Neutrophil (primary cell): ENCODE results near the gene MPO.

Experiments used
- H3K27ac ChIP-seq: fragments of 200-600 bp; sonication (generic); 2 replicates; pipeline ENCODE4 v1.5.1; 2016; ENCODE audit warnings: mild to moderate bottlenecking, moderate library complexity
- H3K27me3 ChIP-seq: fragments of 200-600 bp; sonication (generic); 2 replicates; pipeline ENCODE4 v1.6.0; 2016; ENCODE audit warnings: mild to moderate bottlenecking
- H3K36me3 ChIP-seq: fragments of 200-600 bp; sonication (generic); 2 replicates; pipeline ENCODE4 v1.5.1; 2017
- H3K4me1 ChIP-seq, 2 experiments: fragments of 200-600 bp in 1 of 2; sonication (generic) in 1 of 2; 1 replicate in 1 of 2; 2 replicates in 1 of 2; pipeline versions ENCODE4 v1.5.1 to v1.6.1; 2013 to 2016; ENCODE audit warnings: low read depth in 1 of 2, low read length in 1 of 2, mild to moderate bottlenecking in 1 of 2, moderate library complexity in 1 of 2; ENCODE audit not compliant: control insufficient read depth in 1 of 2, insufficient read depth in 1 of 2
- H3K4me3 ChIP-seq, 2 experiments: fragments of 200-600 bp in 1 of 2; sonication (generic) in 1 of 2; 1 replicate in 1 of 2; 2 replicates in 1 of 2; pipeline ENCODE4 v1.5.1; 2013 to 2016; ENCODE audit warnings: low read depth in 1 of 2, low read length in 1 of 2, mild to moderate bottlenecking in 1 of 2, moderate library complexity in 1 of 2
- H3K9me3 ChIP-seq: fragments of 200-600 bp; sonication (generic); 2 replicates; pipeline ENCODE4 v1.5.1; 2016
- TF ChIP-seq, protein P1 (sequence below): fragments of 200-600 bp; sonication (generic); IDR thresholded peaks from 2 replicates; pipeline ENCODE4 v1.5.1; 2016; ENCODE audit warnings: antibody characterized with exemption

Gene MPO

DNA sequence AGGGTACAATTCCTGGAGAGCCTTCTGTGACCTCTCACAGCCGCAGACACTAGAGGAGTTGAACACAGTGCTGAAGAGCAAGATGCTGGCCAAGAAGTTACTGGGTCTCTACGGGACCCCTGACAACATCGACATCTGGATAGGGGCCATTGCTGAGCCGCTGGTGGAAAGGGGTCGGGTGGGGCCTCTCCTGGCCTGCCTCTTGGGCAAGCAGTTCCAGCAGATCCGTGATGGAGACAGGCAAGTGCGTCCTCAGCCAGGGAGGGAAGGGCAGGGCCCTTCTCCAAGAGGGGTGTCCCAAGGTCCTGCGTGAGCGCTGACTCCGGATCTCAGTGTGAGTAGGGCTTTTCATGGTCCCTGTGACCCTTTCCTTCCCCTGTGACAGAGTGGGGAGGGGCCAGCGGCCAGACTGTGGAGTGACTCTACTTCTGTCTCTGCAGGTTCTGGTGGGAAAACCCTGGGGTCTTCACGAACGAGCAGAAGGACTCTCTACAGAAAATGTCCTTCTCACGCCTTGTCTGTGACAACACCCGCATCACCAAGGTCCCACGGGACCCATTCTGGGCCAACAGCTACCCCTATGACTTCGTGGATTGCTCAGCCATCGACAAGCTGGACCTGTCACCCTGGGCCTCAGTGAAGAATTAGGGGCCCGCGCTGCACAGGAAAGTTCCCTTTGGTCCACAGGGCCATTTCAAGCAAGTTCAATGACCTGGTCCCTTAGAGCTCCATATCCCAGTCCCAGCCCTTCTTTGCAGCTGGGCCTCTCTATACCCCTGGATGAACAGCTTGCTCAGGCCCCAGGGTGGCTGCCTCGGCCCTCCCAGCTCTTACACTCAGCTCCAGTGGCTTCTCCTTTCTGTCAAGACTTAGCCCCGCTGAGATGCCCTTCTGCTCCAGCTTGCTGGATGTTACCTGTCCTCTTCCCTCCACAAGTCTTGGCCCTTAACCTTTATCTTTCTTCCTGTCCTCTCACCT, 13.1 kb downstream of the MPO start:
- no peaks in the 10 kb centered on the region for H3K9me3 ChIP-seq
- H3K27ac ChIP-seq, result no peak overlapping the region
- no peaks in the 10 kb centered on the region for H3K36me3 ChIP-seq
- peaks cover 12 to 26% of the 10 kb centered on the region in 2 experiments for H3K4me1 ChIP-seq
- H3K4me3 ChIP-seq, result no peak overlapping the region
- TF ChIP-seq, protein P1, sequence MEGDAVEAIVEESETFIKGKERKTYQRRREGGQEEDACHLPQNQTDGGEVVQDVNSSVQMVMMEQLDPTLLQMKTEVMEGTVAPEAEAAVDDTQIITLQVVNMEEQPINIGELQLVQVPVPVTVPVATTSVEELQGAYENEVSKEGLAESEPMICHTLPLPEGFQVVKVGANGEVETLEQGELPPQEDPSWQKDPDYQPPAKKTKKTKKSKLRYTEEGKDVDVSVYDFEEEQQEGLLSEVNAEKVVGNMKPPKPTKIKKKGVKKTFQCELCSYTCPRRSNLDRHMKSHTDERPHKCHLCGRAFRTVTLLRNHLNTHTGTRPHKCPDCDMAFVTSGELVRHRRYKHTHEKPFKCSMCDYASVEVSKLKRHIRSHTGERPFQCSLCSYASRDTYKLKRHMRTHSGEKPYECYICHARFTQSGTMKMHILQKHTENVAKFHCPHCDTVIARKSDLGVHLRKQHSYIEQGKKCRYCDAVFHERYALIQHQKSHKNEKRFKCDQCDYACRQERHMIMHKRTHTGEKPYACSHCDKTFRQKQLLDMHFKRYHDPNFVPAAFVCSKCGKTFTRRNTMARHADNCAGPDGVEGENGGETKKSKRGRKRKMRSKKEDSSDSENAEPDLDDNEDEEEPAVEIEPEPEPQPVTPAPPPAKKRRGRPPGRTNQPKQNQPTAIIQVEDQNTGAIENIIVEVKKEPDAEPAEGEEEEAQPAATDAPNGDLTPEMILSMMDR, result no peak
- H3K27me3 ChIP-seq, result peaks cover 8% of the 10 kb centered on the region

DNA sequence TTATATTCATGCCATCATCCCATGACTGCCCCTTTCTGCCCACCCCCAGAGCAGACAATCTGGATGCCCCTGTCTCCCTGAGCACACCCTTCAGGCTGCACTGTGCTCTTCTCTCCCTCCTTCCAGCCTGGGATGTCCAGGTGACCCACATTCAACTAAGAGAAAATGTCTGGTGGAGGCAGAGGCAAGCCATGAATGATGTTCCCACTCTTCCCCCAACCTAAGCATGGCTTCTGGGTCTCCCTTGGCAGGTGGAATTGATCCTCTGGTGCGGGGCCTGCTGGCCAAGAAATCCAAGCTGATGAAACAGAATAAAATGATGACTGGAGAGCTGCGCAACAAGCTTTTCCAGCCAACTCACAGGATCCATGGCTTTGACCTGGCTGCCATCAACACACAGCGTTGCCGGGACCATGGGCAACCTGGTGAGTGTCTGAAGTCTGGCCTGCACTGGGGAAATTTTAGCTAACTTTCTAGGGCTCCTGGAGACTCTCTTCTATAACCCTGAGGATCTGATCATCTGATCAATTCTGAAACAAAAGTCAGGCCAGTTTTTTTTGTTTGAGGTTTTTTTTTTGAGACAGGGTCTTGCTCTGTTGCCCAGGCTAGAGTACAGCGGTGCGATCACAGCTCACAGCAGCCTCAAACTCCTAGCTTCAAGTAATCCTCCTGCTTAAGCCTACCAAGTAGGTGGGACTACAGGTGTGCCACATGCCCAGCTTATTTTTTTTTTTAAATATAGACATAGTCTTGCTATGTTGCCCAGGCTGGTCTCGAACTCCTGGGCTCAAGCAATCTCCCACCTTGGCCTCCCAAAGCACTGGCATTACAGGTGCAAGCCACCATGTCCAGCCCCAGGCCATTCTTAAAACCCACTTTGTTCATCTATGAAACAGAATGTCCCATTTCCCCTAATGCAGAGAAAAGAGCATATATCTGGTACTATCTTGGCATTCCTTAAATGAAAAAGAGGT, 14.5 kb downstream of the MPO start:
- TF ChIP-seq, protein P1, result no peak
- H3K27ac ChIP-seq, result no peak overlapping the region
- H3K27me3 ChIP-seq, result peaks cover 22% of the 10 kb centered on the region
- H3K9me3 ChIP-seq, result no peaks in the 10 kb centered on the region
- no peak overlapping the region for H3K4me3 ChIP-seq
- peaks cover 11 to 27% of the 10 kb centered on the region in 2 experiments for H3K4me1 ChIP-seq
- no peaks in the 10 kb centered on the region for H3K36me3 ChIP-seq

DNA sequence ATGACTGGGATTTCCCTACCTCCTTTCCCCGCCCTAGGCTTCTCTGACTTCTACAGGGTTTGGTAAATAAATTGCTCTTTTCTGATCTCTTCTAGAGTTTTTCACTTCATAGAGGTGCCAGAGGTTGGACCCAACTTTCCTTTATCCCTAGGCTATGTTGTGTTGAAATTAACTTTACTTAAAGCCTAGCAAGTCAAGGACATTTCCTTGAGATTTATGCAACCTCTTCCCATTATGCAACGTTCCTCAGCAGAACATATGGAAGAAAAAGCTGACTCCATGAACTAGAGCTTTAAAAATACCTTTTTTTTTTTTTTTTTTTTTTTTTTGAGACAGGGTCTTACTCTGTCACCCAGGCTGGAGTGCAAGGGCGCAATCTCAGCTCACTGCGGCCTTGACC, 15.5 kb downstream of the MPO start:
- H3K27me3 ChIP-seq, result peaks cover 31% of the 10 kb centered on the region
- TF ChIP-seq, protein P1, result no peak
- no peaks in the 10 kb centered on the region for H3K36me3 ChIP-seq
- peaks cover 8 to 19% of the 10 kb centered on the region in 2 experiments for H3K4me1 ChIP-seq
- H3K9me3 ChIP-seq, result no peaks in the 10 kb centered on the region
- H3K27ac ChIP-seq, result no peak overlapping the region
- H3K4me3 ChIP-seq, result no peak overlapping the region

DNA sequence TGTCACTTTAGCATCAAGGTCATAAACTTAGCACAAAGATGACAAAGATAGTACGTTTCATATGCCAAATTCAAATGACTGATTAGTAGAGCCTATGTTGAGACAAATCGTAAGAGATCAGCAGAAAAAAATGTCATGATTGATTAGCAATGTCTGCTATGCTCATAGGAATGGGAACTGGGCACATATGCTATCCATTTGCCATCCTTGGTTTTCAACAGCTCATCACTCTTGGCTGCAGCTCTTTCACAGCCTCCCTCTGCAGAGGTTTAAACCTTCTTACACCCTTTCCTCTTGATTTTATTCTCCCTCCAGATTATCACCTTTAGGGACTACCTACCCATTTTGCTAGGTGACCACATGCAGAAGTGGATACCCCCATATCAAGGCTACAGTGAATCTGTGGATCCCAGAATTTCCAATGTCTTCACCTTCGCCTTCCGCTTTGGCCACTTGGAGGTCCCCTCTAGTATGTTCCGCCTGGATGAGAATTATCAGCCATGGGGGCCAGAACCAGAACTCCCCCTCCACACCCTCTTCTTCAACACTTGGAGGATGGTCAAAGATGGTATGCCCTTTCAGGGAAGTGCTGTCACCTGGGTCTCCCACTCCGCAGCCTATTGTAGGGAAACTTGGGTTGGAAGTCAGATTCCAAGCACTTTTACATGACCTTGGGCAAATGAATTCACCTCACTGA, 16.2 kb downstream of the MPO start:
- H3K36me3 ChIP-seq, result no peaks in the 10 kb centered on the region
- no peak overlapping the region for H3K27ac ChIP-seq
- TF ChIP-seq, protein P1, result no peak
- peaks cover 8 to 19% of the 10 kb centered on the region in 2 experiments for H3K4me1 ChIP-seq
- H3K27me3 ChIP-seq, result peaks cover 38% of the 10 kb centered on the region
- H3K4me3 ChIP-seq, result no peak overlapping the region
- no peaks in the 10 kb centered on the region for H3K9me3 ChIP-seq

DNA sequence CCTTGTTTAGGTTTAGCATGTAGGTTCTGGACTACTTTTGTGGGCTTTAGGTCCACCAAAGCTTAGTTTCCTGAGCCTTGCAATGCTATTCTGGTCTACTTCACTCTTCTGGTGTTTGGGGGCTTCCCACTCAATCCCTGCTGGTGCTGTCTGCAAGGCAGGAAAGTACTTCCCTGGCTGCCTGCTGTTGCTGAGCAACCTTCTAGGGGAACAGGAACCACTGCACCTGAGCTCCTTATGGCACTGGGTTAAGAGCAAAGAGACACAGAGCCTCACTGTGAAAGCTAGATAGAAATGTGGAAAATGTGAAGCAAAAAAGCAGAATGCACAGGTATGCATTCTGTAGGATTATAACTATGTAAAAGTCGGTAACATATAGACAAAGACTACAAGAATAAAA, 17.0 kb downstream of the MPO start:
- H3K27ac ChIP-seq, result no peak overlapping the region
- TF ChIP-seq, protein P1, result no peak
- no peaks in the 10 kb centered on the region for H3K36me3 ChIP-seq
- peaks cover 8 to 19% of the 10 kb centered on the region in 2 experiments for H3K4me1 ChIP-seq
- no peaks in the 10 kb centered on the region for H3K9me3 ChIP-seq
- H3K27me3 ChIP-seq, result peaks cover 46% of the 10 kb centered on the region
- H3K4me3 ChIP-seq, result no peak overlapping the region
